GM23338 (cell line): Measurements from ENCODE around the gene KDM4B.

ENCODE experiments used
- CREB1 ChIP-seq: fragments of 250-450 bp; sonication (Bioruptor Pico); IDR thresholded peaks from 2 replicates; pipeline ENCODE4 v1.5.0; 2020; ENCODE audit warnings: low read depth, mild to moderate bottlenecking, moderate library complexity
- EZH2 ChIP-seq: fragments of 200-600 bp; sonication (generic); IDR thresholded peaks from one replicate; pipeline ENCODE4 v1.8.0; 2017; ENCODE audit warnings: antibody characterized with exemption, mild to moderate bottlenecking, low read depth; ENCODE audit not compliant: unreplicated experiment
- POLR2AphosphoS5 ChIP-seq: IDR thresholded peaks from 2 replicates; pipeline ENCODE4 v1.6.1; 2016; ENCODE audit warnings: antibody characterized with exemption, low read depth
- REST ChIP-seq: IDR thresholded peaks from one replicate; pipeline ENCODE4 v1.6.1; 2018; ENCODE audit warnings: antibody characterized with exemption; ENCODE audit not compliant: unreplicated experiment
- ZNF331 ChIP-seq: fragments of 250-450 bp; sonication (Bioruptor Pico); IDR thresholded peaks from 2 replicates; pipeline ENCODE4 v1.5.0; 2020; ENCODE audit warnings: low read depth, mild to moderate bottlenecking, moderate library complexity
- TF ChIP-seq, protein P1 (sequence below), 2 experiments: fragments of 200-600 bp in 1 of 2; sonication (generic) in 1 of 2; conservative IDR thresholded peaks; 2 replicates each; pipeline versions ENCODE4 v1.5.1 to v1.6.1; 2016 to 2017; ENCODE audit warnings: antibody characterized with exemption in 2 of 2, low read depth in 2 of 2, mild to moderate bottlenecking in 2 of 2, moderate library complexity in 1 of 2

- TF ChIP-seq, protein P1, sequence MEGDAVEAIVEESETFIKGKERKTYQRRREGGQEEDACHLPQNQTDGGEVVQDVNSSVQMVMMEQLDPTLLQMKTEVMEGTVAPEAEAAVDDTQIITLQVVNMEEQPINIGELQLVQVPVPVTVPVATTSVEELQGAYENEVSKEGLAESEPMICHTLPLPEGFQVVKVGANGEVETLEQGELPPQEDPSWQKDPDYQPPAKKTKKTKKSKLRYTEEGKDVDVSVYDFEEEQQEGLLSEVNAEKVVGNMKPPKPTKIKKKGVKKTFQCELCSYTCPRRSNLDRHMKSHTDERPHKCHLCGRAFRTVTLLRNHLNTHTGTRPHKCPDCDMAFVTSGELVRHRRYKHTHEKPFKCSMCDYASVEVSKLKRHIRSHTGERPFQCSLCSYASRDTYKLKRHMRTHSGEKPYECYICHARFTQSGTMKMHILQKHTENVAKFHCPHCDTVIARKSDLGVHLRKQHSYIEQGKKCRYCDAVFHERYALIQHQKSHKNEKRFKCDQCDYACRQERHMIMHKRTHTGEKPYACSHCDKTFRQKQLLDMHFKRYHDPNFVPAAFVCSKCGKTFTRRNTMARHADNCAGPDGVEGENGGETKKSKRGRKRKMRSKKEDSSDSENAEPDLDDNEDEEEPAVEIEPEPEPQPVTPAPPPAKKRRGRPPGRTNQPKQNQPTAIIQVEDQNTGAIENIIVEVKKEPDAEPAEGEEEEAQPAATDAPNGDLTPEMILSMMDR (conservative IDR thresholded peaks at IDR 0.05; ENCODE audit: low read depth in 2 of 2), result no peak
- no peak for TF ChIP-seq POLR2AphosphoS5
- TF ChIP-seq EZH2, result no peak
- no peak for TF ChIP-seq REST
- no peak for TF ChIP-seq CREB1 (CRISPR knock-in tag)
- TF ChIP-seq ZNF331 (CRISPR knock-in tag), result no peak
Measured at GRCh38 chr19:5077209-5077515, 108.2 kb downstream of the KDM4B start.
